Activated CD8-positive, alpha-beta memory T cell treated with anti-CD3 and anti-CD28 coated beads for 24 hours (primary cell): Measurements from ENCODE around the gene COL1A2.

Experiments used
- DNase-seq: peaks from one replicate; pipeline ENCODE4 v3.0.0-alpha.2; 2020

Gene COL1A2

DNA sequence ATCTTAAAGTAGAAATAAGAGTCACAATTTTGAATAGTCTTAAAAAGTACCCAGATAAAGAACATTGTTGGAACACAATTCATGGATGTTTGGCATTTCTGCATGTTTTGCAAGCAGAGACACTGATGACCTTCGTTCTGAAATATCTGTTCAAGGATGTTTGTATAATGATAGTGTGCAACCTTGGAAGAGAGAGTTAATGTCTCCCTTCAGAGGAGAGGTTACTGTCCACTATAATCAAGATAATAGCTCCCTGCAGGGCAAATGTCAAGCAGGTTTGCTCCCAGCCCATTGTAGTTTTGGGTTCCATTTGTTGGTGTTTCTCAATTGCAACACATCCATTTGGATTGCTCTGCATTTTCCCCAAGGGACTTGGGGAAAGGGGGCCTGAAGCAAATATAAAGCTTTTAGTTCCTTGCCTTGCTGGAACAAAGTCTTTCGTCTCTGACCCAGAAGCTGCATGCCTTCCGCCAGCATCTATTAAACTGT, 45.2 kb downstream of the COL1A2 start:
- DNase-seq, result no peak

DNA sequence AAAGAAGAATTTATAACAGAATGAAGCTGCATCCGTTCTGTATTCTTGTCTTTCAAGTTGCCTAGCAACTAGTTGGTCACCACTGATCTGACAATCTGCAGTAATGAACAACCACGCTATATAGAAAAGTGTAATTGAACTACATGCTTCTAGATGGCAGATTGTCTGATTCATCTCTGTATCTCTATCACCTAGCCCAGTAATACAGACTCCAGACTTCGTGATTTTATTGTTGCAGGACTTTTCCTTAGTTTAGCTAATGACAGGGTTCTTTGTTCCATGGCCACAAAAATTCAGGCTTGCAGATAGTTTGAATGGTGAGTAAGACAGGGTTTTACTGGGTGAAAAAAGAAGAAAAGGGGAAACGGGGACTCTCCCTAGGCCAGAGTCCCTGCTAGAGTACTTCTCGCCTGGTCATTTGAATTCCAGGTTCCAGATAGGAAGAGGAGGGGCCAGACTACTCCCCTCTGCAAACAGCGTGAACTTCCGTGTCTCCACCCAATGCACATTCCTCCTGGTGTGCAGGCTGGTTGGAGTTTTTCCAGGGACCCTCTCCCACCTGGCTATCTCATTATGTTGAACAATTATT, 45.9 kb downstream of the COL1A2 start:
- no peak for DNase-seq

DNA sequence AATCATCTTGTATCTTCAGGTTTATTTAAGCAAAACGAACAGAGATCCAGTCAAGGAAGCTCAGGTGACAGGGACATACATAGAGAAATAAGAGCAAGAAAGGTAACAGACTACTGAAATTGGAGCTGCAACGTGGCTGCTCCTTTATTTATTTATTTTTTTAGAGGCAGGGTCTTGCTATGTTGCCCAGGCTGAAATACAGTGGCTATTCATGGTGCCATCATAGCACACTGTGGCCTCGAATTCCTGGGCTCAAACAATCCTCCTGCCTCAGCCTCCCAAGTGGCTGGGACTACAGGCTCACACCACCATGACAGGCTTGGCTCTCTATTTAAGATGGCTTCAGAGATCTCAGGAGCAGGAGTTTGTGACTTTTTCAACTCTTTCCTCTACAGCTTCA, 46.4 kb downstream of the COL1A2 start:
- no peak for DNase-seq

DNA sequence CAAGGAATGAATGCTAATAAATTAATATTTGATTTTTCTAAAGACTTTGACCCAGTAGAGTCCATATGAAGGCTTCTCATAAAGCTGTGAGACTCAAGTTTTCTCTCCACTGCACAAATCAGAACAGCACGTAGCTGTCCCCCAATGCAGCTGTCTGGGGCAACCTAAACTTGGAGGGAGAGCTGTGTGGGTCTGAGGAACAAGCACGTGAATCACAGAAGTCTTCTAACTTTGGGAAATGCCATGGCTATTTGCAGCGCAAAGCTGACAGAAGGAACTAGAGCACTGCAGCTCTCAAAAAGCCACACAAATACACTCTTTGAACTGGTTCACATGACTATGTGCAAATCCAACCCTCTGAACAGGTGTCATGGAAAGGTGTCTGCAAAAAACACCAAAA, 47.9 kb downstream of the COL1A2 start:
- no peak for DNase-seq

DNA sequence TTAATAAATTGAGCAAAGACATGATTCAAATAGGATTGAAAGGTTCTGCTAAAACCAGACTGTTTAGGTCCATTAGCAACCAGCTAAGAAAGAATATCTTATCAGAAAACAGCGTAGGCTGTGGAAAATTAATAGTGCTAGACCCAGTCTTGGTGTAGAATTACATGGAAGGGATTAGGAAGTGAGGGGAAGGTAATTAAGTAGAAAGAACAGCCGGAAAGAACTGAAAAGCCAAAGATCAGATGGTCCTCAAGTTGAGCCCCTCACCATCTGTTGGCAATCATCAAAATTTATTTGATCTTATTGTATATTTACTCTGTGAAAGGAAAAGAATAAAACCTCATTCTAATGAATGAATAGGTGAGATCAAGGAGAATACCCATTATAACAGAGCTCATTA, 50.1 kb downstream of the COL1A2 start:
- no peak for DNase-seq

DNA sequence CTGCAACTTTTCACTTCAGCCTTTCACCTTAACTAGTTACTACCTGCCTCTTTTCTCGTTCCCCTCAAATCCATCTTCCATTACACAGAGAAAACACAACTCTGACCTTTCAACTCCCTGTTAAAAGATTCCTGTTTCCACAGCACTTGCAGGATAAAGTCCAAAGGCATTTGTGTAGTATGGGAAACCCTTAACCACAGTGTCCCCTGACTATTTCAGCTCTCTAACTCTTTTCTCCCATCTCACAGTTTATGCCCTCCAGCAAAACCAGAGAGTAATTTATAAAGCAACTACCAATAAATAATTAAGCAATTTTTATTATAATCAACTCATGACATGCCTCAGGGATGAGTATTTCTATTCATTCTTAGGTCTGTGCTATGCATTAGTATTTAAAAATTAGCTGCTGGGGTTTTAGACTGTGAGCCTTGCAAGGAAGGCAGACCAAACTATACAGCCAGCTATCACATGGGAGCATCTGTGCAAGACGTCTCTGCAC, 51.0 kb downstream of the COL1A2 start:
- DNase-seq, result no peak

DNA sequence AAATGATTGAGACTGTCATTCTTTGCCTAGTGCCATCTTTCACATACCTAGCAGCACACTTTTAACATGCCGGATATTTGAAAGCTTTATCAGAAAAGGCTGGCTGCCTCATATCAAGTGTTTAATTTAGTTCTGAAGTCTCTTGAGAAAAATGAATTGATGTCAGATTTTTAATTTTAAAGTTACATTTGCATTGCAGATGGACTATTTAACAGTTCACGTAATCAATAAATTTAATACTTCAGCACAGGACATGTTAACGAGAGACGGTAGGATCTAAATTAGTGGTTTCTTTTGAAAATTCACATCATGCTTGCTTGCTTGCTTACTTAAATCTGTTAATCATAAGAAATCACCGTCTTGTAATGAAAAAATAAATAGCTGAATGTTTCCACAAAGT, 51.6 kb downstream of the COL1A2 start:
- DNase-seq, result no peak

DNA sequence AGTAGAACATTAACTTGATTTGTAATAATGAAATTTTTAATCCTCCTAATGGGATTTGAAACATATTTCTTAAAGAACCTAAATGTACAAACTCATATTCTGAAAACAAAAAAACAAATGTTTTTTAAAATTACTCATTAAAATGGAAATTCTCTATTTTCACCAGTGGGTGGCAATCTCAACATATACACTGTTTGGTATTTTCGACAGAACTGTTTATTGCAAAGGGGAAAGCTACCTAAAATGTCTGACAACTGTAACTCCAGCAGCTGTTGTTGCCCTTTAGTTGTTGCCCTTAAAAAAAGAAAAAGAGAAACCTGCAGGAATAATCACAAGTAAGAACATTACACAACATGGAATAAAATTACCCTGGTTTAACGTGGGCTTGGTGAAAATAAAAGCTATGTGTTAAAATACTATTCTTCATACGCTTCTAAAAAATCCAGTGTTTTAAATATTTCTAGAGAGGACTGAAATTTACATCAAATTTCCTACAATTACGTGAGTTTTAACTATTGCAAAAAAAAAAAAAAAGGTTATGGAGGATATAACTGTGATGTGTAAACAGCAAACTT, 54.5 kb downstream of the COL1A2 start:
- no peak for DNase-seq

DNA sequence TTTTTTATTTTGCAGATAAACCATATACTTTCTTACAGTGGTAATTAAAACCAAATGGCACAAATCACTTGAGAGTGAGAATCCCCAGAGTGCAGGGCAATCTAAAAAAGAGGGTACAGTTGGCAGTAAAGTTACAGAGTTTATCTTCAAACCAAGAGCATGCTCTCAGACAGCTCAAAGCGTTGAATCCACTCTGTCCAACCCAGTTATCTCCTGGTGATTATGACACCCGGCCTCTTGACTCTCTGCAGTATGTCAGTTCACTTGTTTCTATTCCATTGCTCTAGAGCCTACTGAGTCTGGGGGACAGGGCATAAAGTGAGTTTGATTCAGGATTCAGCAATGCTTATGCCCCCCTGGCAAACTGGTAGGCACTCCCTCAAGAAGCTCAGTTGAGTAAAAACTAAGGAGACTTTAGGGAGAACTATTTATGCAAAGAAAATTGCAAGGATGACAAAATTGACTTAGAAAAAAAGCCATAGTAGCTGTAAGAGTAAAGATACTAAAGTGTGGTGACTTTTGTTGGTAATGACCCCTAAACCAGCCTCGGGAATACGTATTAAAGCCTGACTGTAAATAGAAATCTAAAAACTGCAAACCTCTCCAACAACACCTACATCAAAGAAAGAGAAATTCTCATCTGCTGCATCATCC, 55.5 kb downstream of the COL1A2 start:
- no peak for DNase-seq

DNA sequence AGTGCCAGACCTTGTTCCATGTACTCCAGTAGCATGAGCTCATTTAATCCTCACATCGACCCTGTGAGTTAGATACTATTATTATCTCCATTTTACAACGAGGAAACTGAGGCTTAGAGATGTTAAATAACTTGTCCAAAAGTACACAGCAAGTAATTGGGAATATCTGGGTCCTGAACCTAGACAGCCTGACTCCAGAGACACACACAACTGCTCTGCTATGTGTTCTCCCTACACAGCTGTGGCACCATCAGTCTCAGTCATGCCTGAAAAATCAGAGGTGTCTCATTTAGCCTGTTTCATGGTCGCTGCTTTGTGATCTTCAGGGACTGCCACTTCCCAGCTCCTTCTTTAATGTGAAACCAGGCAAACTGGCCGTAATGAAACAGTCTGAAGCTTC, 56.5 kb downstream of the COL1A2 start:
- DNase-seq, result no peak

DNA sequence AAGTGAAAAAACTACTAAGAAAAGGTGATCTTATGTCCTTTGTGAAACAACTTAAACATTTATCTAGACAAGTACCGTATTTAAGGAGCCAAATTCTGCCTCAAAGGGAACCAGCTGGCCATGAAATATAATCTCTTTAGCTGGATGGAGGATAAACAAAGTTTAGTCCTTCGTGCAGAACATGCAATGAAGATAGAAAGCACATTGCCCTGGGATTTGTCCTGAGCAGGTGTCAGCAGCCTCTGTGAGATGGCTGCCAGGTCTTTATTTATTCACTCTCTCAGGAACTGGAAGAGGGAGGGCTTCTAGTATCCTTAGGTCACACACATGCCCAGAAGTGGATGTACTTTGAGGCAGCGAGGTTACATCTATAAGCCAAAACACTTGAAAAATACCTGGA, 57.5 kb downstream of the COL1A2 start:
- DNase-seq, result no peak

DNA sequence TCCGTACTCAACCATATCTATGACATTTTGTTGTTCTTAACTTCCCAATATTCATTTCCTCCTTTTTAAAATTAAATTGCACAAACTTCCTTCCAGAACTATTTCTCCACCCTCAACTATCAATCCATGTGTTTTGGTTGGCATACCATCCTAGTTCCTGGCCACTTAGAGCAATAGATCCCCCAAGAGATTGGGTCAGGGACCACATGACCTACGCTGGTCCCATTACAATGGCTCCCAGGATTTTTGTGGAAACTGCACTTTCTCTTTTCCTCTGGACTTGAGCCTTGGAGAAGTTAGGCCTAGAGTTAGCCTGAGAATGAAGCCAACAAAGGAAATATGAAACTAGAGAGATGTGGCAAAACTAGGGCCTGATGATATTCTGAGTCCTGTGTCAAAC, 59.2 kb downstream of the COL1A2 start:
- DNase-seq, result no peak

DNA sequence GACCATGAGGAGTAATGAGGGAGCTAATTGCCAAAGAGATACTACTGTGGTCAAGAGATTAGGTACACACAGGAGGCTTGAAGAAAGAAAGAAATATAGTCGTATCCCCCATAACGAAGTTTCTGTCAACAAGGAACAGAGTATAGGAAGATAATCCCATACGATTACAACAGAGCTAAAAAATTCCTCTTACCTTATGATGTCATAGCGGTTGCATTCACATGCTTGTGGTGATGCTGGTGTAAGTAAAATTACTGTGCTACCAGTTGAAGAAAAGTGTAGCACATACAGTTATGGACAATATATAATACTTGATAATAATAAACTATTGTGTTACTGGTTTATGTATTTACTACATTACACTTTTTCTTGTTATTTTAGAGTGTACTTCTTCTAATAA, 63.3 kb downstream of the COL1A2 start:
- DNase-seq, result no peak

DNA sequence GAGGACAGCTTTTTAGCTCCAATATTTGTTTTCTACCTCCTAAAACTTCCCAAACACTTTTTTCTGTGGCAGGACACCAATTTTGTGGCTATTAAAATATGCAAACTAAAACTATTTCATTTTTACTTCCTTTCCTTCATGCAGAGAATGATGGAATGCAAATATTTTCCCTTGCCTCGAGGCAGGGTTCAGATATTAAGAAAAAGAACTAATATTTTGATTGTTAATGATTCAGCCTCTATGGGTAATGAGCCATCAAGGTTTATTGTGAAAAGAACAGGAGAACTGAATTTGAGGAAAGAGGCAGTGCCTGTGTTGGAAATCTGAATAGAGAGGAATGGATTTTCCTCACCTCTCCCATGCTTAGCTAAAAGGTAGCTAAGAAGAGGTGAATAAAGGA, 71.8 kb downstream of the COL1A2 start:
- no peak for DNase-seq

DNA sequence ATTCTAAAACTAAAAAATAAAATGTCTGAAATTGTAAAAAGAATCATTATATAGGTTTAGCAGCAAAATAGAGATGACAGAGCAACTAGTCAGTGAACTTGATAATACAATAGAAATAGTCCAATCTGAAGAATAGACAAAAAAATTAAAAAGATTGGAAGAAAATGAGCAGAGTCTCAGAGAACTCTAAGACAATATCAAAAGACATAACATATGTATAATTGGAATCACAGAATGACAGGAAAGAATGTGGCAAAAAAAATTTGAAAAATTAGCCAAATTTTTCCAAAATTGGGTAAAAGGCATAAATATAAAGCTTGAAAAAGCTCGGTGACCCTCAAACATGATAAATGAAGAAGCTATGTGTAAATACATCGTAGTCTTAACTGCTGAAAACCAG, 76.9 kb downstream of the COL1A2 start:
- no peak for DNase-seq

DNA sequence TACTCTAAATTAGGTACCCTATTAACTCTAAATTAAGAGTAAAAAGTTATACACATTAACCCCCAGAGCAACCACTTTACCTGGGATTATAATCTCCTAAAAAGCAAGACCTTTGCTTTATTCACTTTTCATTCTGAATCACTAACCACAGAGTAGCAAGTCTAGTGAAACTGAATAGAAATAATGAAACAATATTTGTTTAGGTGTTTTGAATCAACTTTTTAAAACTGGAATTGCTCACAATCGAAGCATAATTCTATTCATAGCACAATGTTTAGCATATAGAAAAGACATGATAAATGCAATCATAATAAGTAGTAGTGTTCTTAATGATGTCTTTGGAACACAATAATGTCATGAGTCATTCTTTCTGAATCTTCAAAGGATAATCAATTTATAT, 77.9 kb downstream of the COL1A2 start:
- DNase-seq, result no peak

DNA sequence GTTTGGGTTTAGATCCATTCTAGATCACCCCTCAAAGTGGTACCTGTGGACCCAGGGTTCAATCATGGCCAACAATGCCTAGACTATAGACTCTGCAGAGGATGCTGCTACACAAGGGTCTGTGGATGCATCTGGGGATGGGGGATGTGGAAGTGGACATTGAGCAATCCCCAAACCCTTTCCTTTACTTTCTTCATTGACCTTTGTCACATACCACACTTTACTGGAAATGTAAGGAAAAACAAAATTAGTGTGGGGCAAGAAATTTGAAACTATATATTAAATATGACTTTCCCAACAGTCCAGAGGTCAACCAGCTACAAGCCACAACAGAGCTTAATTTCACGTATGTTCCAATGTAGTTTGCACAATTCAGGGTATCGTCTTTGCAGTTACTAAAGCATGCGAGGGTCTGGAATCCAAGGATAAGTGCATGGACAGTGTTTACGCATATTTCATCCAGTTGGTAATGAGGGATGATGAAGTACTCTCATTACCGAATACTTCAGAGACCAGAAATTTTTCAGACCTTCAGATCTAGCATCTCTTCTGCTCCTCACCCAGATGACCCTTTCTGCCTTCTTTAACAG, 81.7 kb downstream of the COL1A2 start:
- DNase-seq, result no peak

DNA sequence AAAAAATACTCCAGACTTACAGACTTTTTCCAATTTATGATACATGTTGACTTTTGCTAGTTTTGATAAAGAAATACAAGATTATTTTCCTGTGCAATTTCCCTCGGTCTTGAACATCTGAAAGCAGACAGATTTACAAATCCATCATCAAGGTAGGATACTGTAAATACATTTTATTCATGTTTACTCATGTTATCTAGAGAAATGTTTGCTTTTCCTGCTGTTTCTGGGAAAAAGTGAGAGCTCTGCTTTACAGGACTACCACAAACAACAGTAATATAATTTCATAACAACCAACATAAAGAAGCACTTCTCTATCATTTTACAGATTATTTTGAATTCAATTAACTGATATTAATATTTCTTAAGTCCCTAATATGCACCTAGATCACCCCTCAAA, 83.2 kb downstream of the COL1A2 start:
- DNase-seq, result no peak

DNA sequence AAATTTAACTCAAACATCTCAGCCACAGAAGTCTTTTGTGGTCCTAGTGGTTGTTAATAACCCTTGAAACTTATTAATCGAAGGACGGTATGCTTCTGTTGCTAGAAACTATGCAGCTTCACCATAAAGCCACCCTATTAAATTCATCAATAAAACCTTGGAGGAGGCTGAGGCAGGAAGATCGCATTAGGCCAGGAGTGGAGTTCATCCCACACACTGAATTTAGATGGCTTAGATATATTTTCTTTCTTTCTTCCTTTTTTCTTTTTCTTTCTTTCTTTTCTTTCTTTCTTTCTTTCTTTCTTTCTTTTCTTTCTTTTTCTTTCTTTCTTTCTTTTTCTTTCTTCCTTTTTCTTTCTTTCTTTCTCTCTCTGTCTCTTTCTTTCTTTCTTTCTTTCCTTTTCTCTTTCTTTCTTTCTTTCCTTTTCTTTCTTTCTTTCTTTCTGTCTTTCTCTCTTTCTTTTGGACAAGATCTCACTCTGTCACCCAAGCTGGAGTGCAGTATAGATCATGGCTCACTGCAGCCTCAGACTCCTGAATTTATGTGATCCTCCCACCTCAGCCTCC, 84.0 kb downstream of the COL1A2 start:
- DNase-seq, result no peak
